Activated CD4-positive, CD25-positive, alpha-beta regulatory T cell treated with anti-CD3 and anti-CD28 coated beads, Interleukin-2, amount 50 U/mL, for 16 hours (primary cell): ENCODE measurements around the gene VSTM1.
"Not testable (repeated sequence)": the region's sequence is repeated elsewhere in the genome, so short reads cannot be mapped to it uniquely, and the experiment has no call there.

Experiments used
- DNase-seq: peaks from one replicate; pipeline ENCODE4 v3.0.0-alpha.2; 2020; ENCODE audit warnings: low read depth, low spot score

VSTM1 gene

DNA sequence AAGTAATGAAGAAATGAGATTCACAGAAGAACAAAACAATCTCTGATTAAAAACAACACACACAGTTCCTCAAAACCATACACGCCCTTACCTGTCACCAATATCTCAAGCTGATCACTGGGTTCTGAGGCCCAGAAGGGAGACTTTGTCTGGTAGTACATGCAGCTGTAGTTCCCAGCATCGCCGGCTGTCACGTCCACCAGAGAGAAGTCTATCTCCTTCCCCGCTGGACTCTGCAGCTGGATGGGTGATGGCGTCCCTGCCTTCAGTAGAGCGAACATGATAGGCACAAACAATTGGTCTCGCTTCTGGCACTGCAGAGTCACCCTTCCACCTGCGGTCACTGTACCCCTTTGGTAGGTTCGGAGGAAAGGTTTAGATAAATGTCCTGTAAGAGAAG, 10.1 kb upstream of the VSTM1 start:
- DNase-seq = no peak

GRCh38 chr19:54069470-54069869, 5.8 kb upstream of the VSTM1 start:
- DNase-seq = no peak

DNA sequence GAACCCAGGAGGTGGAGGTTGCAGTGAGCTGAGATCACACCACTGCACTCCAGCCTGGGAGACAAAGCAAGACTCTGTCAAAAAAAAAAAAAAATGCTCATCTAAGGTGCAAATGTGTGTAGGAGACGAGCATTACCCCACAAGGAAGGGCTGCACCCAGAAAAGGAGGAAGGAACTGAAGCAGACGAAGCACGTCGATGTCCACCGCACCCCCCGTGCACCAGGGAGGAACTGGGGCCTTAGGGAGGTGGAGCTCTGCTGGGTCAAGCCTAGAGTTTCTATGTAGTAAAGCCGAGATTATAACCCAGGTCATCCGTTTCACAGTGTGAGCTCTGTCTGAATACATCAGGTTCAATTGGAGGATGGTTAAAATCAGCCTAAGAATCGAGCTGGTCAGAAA, 1.1 kb downstream of the VSTM1 start:
- no peak for DNase-seq

GRCh38 chr19:54047616-54048015, 16.1 kb downstream of the VSTM1 start:
- no peak for DNase-seq

- DNase-seq = no peak
These were observed 17.9 kb downstream of the VSTM1 start for GRCh38 chr19:54045771-54046170.

GRCh38 chr19:54042989-54043388, 20.7 kb downstream of the VSTM1 start:
- DNase-seq = no peak

DNA sequence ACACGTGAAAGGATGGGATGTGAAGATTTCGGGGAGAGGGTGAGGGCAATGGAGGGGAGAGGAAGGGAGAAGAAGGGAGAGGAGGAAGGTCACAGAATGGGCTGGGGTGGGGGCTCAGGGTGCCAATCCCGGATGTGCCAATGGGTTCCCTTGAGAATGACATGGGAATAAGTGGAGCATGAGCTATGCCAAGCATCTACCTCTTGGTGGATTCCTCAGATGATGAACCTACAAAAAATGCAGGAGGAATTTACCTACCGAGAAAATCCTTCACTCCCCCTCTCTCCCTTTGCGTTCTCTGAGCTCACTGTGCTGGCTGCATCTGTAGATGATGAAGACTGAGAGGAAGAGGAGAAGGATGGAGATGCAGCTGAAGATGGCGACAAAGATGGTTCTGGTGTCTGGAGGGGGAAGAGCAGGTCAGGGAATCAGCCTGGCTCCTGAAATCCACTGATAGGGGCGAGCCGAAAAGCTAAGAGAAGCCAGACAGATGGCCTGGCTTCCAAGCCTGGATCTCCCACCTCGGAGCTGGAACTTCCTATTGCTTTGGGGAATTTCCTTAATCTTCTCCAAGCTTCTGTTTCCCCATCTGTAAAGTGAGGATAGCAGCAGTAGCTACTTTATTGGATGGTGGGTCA, 21.6 kb downstream of the VSTM1 start:
- DNase-seq = no peak

DNA sequence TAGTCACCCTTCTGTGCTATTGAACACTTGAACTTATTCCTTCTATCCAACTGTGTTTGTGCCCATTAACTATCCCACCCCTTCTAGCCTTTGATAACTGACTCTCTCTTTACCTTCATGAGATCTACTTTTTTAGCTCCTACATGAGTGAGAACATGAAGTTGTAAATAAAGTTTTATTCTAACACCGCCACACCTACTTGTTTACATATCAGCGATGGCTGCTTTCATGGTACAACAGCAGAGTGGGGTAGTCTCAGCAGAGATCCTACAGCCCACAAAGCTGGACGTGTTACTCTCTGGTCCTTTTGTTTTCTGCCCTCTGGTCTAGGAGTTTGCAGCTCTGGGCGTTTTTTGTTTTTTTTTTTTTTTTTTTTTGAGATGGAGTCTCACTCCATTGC, 23.7 kb downstream of the VSTM1 start:
- no peak for DNase-seq

- DNase-seq = not testable (repeated sequence)
These were observed 27.2 kb downstream of the VSTM1 start for GRCh38 chr19:54036542-54036941.

DNA sequence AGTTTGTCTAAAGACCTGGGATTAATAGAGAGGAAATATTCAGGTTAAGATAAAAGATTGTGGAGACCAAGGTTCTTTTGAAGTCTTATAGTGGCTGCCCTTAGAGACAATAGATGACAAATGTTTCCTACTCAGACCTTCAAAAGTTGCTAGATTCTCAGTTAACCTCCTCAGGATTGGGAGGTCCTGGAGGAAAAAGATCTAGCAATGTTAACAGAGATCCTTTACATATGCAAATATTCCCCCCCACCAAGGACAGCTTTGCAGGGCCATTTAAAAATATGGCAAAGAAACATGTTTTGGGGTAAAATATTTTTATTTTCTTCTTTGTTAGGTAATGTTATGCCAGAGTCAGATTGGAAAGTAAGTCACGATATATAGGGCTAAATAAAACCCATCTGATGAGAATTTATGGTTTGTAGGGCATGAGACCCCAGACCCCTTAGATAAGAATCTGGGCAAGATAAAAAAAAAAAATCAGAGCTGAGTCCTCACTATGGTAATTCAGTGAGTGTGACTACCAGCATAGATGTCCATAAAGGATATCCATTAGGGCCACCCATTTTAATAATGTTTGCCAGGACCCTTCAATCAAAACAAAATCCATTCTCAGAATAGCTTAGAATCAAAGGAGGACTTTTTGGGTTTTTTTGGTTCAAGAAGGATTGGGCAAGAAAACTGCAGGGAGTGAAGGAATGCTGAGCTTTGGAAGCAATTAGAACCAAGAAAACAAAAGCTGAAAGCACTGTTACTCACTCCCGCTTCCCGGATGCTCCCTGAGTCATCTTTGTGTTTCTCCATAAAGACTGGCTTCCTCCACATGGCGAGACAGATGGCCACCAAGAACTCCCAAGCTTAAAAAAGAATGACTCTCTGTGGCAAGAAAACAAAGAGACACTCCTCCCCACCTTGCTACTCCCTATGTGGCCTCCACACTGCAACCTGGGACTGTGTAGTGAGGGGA, 28.2 kb downstream of the VSTM1 start:
- DNase-seq = no peak

DNA sequence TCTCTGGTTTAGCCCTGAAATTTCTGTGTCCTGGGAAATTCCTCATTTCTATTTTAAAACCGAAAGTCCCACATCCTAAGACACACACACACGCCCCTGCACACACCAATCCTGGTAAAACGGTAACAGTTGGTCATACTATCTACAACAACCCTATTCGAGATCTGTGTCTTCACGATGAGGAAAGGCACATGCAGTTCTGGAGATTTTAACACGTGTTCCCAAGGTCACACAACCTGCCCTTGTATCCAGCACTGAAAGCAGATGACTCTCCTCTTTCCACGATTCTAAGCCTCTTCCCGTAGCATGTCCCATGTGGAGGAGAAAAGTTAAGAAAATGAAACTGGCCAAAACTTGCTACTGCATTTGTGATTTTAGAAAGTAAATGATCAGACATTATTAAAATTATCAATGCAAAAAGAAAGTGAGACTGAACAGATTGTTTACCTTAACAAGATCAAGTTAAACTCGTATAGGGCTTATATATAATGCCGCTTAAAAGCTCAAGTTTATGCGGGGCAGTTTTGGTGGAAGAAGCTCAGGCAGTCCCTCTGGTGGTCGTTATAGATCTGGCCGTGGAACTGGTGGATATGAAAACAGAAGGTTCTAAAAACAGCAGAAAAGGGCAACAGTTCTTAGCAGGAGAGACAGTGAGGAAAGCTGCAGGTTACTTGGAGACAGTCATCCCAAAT, 32.7 kb downstream of the VSTM1 start:
- DNase-seq = no peak

GRCh38 chr19:54029930-54030490, 33.7 kb downstream of the VSTM1 start:
- DNase-seq = peak; percentile 30

DNA sequence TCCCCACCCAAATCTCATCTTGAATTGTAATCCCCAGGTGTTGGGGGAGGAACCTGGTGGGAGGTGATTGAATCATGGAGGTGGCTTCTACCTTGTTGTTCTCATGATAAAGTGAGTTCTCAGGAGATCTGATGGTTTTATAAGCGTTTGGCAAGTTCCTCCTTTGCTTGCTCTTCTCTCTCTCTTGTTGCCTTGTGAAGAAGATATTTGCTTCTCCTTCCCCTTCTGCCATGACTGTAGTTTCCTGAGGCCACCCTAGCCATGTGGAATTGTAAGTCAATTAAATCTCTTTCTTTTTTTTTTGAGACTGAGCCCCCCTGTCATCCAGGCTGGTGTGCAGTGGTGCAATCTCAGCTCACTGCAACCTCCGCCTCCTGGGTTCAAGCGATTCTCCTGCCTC, 34.4 kb downstream of the VSTM1 start:
- DNase-seq = no peak

GRCh38 chr19:54026656-54027055, 37.0 kb downstream of the VSTM1 start:
- no peak for DNase-seq

DNA sequence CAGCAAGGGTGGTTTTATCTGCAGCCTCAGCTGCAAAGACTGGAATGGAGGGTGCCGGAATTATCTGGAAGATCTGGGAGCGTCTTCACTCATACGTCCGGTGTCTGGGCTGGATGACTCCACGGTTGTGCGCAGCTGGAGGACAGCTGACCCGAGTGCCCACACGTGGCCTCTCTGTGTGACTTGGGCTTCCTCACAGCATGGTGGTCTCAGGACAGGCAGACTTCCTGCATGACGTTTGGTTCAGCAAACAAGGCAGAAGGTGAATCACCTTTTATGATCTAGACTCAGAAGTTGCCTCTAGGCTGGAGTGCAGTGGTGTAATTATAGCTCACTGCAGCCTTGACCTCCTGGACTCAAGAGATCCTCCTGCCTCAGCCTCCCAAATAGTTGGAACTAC, 39.0 kb downstream of the VSTM1 start:
- no peak for DNase-seq

DNA sequence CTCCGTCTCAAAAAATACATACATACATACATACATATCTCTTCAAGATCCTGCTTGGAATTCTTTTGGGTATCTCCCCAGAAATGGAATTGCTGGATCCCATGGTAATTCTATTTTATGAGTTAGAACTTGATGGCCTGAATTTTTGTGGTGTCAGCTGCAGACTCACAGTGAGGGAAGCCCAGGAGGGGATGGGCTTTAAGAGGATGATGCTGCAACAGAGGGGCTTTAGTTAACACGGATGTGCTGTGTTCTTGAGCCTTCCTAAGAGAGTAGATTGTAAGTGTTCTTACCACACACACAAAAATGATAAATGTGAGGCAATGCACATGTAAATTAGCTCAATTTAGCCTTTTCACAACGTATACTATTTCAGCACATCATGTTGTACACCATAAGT, 40.5 kb downstream of the VSTM1 start:
- DNase-seq = no peak

DNA sequence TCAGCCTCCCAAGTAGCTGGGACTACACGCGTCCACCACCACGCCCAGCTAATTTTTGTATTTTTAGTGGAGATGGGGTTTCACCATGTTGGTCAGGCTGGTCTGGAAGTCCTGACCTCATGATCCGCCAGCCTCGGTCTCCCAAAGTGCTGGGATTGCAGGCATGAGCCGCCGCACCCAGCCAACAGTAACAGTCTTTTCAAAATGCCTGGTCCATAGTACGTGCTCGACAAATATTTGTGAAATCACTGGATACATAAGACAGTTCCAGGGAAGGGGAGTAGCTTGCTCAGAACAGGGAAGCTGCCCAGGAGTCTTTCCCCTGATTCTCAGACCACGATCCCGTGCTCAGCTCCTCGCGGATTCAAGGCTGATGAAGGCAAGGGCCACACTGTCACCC, 41.8 kb downstream of the VSTM1 start:
- DNase-seq = no peak

DNA sequence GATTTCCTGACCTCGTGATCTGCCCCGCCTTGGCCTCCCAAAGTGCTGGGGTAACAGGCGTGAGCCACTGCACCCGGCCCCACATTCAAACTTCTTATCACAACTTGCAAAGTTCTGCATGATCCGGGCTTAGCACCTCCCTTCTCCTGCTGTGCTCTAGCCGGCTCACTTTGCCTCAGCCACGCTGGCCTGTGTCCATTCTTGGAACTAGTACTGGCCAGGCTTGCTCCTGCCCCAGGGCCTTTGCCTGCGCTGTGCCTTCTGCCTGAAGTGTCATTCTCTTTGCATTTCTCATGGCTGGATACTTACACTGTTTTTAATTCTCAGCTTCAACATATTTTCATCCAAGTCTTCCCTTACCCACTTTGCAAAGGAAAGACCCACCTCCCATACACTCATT, 42.3 kb downstream of the VSTM1 start:
- no peak for DNase-seq

DNA sequence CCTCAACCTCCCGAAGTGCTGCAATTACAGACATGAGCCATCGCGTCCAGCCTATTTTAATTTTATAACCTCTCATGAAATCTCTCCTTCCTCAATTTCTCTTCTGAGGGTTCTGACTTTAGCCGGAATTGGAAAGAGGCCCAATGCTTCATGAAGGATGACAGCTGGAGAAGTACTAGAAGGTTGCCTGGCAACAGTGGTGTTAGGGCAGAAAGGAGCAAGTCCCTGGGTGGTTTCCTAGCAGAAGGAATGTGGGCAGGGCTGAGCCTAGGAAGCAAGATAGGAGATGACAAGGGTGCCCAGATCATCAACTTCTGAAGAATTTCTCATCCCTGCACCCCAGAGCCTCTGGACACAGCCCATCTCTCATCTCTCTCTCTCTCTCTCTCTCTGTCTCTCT, 46.4 kb downstream of the VSTM1 start:
- no peak for DNase-seq

DNA sequence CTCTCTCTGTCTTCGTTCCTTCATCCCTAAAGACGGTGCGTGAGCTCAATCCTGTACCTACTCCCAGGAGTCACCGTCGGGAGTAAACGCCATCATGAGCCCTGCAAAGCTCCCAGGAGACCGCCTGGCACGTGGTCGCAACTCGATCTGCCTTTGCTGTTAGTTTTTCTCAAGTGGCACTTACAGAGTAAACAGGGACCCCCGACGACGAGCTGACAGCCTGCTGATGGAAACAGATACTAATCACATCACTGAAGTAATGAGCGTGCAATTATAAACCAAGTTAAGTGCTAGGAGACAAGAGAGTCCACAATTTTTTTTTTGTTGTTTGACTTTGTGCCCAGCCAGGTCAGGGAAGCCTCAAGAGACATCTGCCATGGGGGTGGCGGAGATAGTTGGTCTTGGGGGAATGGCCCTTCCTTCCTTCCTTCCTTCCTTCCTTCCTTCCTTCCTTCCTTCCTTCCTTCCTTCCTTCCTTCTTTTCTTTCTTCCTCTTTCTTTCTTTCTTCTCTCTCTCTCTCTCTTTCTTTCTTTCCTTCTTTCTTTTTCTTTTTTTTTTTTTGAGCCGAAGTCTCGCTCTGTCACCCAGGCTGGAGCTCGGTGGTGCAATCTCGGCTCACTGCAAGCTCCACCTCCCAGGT, 48.7 kb downstream of the VSTM1 start:
- DNase-seq = no peak

DNA sequence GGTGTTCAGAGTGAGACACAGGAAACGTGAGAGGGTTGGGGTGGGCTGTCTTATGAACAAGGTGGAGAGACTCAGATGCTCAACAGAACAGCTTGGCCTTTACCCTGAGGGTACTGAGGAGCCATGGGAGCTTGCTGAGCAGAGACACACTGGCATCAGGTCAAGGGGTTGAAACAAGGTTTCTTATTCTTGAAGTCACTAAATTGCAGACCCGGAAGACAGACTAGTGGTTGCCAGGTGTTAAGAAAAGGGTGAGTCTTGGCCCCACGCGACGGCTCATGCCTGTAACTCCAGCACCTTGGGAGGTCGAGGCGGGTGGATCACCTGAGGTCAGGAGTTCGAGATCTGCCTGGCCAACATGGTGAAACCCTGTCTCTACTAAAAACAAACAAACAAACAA, 49.8 kb downstream of the VSTM1 start:
- DNase-seq = no peak
